ENCODE measurements around the gene PIGL.
A peak's percentile ranks its signal among the peaks of the same experiment; 100 is the strongest.
"Not testable (repeated sequence)": the region's sequence is repeated elsewhere in the genome, so short reads cannot be mapped to it uniquely, and the experiment has no call there.

The PIGL gene

GRCh38 chr17:16281351-16281750 lies 64.3 kb downstream of the PIGL start:
- DNase-seq: no peak

- no peak for DNase-seq
Measured at GRCh38 chr17:16282522-16282921, 65.5 kb downstream of the PIGL start.

- no peak for DNase-seq
Measured at GRCh38 chr17:16283705-16284104, 66.7 kb downstream of the PIGL start.

DNA sequence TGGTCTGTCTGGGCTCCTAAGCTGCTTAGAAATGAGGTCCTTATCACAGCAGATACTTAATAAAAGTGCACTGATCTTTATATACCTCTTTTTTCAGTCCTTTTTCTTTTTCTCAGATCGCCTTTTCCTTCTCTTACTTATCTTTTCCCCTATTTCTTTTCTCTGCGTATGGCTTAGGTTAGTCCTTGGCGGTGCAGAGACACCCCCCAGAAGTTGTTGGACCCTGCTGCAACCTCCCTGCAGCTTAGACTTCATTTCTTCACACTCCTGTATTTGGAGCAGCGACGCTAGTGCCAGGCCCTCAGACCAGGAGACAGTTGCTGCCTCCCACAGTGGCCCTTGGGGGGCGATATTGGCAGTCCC lies 68.6 kb downstream of the PIGL start:
- DNase-seq: no peak

DNA sequence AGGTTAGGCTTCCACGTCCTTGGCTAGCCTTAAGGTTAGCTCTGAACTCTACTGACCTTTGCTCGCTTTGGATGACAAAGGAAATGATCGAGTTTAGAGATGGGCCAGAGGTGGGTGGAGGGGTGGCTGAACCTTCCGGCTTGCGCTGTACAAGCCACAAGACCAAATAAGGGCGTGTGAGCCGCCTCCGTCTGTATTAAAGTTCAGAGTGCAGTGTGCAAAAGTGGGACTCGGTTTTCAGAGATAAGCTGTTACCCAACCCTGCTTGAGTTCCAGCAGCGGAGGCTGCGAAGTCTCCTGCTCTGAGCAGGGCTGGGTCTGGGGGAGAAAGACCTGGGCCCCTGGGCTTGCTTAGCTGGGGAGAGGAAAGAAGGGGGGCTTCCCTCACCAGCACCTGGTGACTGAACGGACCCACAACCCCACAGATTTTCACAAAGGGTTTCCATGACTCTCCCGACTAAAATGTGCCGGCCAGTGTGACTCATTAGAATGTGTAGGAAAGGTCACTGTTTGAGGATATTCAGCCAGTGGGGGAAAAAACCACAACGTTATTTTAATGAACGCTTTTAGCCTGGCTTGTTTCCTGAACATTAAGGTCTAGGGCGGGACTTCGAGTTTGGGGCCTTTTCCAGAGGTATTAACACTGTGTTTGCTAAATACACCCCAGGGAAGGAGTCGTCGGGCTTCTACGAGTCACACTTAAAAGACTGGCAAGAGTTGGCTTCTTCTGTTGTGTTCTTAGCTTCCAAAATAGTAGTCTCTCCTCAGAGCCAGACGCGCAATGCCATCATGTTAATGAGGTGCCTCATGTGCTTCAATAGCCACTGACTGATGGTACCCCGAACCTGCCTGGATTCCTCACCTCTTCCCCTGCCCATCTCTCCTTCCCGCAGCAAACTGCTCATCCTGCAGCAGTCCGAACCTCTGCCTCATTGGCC lies 69.3 kb downstream of the PIGL start:
- DNase-seq: peak; percentile 42

- no peak for DNase-seq
Measured at GRCh38 chr17:16286947-16287562, 70.0 kb downstream of the PIGL start.

GRCh38 chr17:16287563-16288027 lies 70.6 kb downstream of the PIGL start:
- DNase-seq: peak; percentile 12

GRCh38 chr17:16288860-16289571 lies 72.0 kb downstream of the PIGL start:
- no peak for DNase-seq

GRCh38 chr17:16293931-16294330 lies 76.9 kb downstream of the PIGL start:
- DNase-seq: no peak

DNA sequence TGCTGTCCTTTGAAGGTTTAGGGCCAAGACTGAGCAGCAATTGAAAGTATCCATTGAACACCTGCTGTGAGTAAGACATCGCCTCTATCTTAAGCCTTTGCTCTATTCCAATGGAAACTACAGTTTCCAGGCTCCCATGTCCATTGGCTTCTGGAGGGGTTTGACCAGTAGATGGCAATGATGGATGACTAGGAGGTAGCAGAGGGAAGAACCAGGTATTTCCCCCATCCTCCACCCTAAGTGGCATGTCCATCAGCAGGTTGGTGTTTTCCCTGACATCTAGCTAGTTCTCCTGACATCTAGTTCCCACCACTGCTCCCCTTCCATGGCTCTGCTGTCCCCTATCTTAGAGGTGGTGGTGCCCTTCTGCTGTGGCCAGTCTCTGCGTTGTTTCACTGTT lies 77.5 kb downstream of the PIGL start:
- DNase-seq: no peak

DNA sequence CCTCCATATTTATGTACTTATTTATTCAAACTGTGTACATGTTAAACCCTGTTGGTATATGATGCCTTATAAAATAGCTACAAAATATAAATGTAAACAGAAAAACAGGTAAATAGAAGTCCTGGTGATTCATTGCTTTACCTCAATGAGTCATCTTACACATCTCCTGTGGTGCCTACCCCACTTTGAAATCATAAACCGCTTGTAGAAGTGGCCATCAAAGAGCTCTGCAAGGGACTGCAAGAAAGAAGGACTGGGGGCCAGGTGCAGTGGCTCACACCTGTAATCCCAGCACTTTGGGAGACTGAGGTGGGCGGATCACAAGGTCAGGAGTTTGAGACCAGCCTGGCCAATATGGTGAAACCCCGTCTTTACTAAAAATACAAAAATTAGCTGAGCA lies 79.1 kb downstream of the PIGL start:
- not testable (repeated sequence) for DNase-seq

DNA sequence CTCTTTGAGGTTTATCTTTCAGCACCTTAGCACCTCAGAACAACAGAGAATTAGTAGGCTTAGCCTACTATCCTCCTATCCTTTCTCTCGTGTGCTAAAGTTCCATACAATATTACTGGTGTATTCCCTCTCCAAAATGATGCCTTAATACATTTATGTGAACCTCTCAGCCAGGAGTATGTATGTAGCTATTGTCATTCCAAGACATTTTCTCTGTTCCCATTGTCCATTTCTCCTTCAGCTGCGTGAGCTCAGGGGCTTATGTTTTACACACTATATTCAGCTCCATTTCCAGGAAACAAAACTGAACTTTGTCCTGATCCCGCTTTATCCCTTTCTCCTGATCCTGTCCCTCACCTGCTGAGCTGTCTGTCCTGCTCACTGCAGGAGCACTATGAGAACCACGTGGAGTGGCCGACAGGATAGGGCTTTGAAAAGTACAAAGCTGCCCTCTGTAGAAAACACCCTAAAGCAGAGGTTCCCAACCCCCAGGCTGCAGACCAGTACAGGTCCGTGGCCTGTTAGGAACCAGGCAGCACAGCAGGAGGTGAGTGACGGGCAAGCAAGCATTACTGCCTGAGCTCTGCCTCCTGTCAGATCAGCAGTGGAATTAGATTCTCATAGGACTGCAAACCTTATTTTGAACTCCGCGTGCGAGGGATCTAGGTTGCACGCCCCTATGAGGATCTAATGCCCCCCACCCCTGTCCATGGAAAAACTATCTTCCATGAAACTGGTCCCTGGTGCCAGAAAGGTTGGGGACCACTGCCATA lies 80.5 kb downstream of the PIGL start:
- no peak for DNase-seq

DNA sequence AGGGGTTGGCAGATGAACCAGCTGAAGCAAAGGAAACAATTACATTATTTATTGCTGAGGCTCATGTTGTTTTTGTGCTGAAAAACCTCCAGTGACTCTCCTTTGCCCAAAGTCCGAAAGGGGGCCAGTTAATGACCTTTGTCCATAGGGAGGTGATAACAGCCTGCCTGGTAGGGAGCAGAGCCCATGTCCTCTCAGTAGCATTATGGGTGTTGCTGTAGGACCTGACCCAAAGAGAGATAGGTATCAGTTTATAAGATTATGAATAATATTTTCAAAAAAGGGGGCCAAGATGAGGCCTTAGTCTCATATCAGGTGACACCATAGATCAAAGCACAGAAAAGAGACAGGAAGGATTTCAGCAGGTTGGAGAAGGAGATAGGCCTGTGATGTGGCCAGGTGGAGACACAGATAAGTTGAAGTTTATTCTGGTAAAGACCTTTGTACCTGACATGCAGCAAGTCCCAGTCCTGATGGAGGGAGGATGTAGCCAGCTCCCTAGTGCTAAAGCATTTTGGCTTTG lies 81.2 kb downstream of the PIGL start:
- no peak for DNase-seq

DNA sequence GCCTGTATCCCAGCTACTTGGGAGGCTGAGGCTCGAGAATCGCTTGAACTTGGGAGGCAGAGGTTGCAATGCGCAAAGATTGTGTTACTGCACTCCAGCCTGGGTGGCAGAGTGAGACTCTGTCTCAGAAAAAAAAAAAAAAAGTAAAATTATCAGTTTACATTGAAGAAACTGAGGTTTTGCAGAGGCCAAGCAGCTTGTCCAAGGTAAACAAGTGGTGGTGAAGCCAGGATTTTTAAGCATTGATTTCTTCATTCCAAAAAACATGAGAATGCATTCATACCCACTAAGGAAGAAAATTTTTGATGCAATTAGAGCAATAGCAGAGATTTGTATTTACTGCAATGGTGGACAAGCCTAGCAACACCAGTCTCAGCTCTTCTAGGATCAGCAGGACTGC lies 83.5 kb downstream of the PIGL start:
- no peak for DNase-seq

GRCh38 chr17:16301963-16302855 lies 85.2 kb downstream of the PIGL start:
- DNase-seq: no peak

GRCh38 chr17:16302856-16303255 lies 85.8 kb downstream of the PIGL start:
- no peak for DNase-seq

GRCh38 chr17:16304830-16305229 lies 87.8 kb downstream of the PIGL start:
- DNase-seq: no peak

DNA sequence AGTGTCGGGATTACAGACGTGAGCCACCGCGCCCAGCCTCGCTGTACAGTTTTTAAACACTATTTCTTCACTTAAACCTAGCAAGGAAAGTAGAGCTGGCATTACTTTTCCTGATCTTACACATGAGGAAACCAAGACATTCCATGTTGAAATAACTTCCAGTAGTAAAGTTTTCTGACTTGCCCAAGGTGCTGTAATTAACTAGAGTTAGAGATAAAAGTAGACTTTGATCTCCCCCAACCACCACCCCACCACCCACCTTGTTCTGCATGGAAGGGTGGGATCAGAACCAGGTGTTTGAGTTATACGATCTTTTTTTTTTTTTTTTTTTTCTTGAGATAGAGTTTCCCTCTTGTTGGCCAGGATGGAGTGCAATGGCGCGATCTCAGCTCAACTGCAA lies 89.2 kb downstream of the PIGL start:
- no peak for DNase-seq

DNA sequence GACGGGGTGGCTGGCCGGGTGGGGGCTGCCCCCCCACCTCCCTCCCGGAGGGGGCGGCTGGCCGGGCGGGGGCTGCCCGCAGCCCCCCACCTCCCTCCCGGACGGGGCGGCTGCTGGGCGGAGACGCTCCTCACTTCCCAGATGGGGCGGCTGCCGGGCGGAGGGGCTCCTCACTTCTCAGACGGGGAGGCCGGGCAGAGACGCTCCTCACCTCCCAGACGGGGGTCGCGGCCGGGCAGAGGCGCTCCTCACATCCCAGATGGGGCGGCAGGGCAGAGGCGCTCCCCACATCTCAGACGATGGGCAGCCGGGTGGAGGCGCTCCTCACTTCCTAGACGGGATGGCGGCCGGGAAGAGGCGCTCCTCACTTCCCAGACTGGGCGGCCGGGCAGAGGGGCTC lies 95.1 kb downstream of the PIGL start:
- DNase-seq: not testable (repeated sequence)

GRCh38 chr17:16313139-16314090 lies 96.4 kb downstream of the PIGL start:
- DNase-seq: no peak
